Activated naive CD4-positive, alpha-beta T cell treated with anti-CD3 and anti-CD28 coated beads for 36 hours (primary cell): ENCODE measurements around the gene RNF217. TPM values are rescaled to one million over a fixed set of nuclear protein-coding genes. Genes with fewer than 3 reads are reported as not detected.

Source experiments
- CTCF ChIA-PET: fragments of 350-600 bp; sonication (Branson Sonifier 250); formaldehyde crosslinking; loops from one replicate; lab custom pipeline; 2021; ENCODE audit warnings: antibody characterized with exemption; lab: Charles Lee
- DNase-seq: peaks from one replicate; pipeline ENCODE4 v3.0.0-alpha.2; 2020
- H3K27ac Mint-ChIP-seq: one replicate; pipeline ENCODE4 v1.8.0; 2021; ENCODE audit warnings: mild to moderate bottlenecking, mixed read lengths
- H3K27me3 Mint-ChIP-seq: one replicate; pipeline ENCODE4 v1.8.0; 2021; ENCODE audit warnings: low read depth, mixed read lengths
- H3K36me3 Mint-ChIP-seq: one replicate; pipeline ENCODE4 v1.8.0; 2021; ENCODE audit warnings: low read depth, mixed read lengths
- H3K4me1 Mint-ChIP-seq: one replicate; pipeline ENCODE4 v1.8.0; 2021; ENCODE audit warnings: low read depth, mixed read lengths
- H3K4me3 Mint-ChIP-seq: one replicate; pipeline ENCODE4 v1.8.0; 2021; ENCODE audit warnings: mild to moderate bottlenecking, moderate library complexity, mixed read lengths
- H3K9me3 Mint-ChIP-seq: one replicate; pipeline ENCODE4 v1.8.0; 2021; ENCODE audit warnings: mixed read lengths
- intact Hi-C: fragments of 100-400 bp; cut with micrococcal nuclease; formaldehyde crosslinking; loops from one replicate; pipeline ENCODE4 v1.15.1; 2023
- total RNA-seq, 2 experiments: library from RNA; stranded (reverse); gene quantifications; one replicate each; pipeline ENCODE4 v1.2.3, GENCODE V29; 2021

Gene RNF217
- total RNA-seq, 2 experiments from 2014 or later, result 1.8 to 2.4 TPM

DNA sequence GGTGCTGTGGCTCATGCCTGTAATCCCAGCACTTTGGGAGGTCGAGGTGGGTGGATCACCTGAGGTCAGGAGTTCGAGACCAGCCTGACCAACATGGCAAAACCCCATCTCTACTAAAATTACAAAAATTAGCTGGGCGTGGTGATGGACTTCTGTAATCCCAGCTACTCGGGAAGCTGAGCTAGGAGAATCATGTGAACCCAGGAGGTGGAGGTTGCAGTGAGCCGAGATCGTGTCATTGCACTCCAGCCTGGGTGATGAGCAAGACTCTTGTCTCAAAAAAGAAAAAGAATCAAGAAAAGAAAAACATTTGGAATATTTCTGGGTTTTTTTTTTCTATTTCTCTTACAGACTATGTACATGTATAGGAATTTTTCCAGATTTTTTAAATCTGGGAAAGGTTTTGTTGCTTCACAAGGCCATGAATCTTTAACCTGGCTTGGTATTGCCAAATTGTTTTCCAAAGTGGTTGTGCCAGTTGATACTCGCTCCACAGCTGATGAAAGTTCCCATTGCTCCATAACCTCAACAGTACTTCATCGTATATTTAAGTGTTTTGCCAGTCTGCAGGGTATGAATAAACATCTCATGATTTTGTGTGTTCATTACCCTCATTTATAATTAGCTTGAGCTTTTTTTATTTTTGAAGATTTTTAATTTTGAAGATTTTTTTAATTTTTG lies 33.5 kb downstream of the RNF217 start:
- CTCF ChIA-PET, result no interaction called here
- intact Hi-C loops, result no loop called here

DNA sequence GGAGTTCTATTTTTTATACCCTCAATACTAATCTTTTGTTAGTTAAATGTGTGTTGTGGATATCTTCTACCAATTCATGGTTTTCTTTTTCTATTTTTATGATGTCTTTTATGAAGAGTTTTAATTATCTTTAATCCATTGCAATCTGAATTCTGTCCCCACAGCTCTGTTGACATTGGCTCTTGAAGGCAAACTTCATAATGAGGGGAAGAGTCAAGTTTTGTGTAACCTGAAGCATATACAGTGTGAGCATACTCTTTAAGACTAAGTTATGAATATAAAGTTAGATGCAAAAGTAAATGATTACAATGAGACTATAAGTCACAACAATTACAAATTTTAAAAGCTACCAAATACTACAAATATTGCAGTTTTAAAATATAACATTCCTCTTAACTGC lies 34.2 kb downstream of the RNF217 start:
- Mint-ChIP-seq H3K9me3 (no peaks in the 10 kb centered on the region), H3K4me1 (no peaks in the 10 kb centered on the region), H3K27me3 (no peaks in the 10 kb centered on the region), H3K36me3 (no peaks in the 10 kb centered on the region), H3K27ac (no peak overlapping the region), H3K4me3 (no peak overlapping the region)
- intact Hi-C loops, result no loop called here
- CTCF ChIA-PET, result no interaction called here
- no peak for DNase-seq

More for the DNA sequence above, 33.5 kb downstream of the RNF217 start:
- Mint-ChIP-seq H3K9me3 (no peaks in the 10 kb centered on the region), H3K4me3 (no peak overlapping the region), H3K27me3 (no peaks in the 10 kb centered on the region), H3K4me1 (no peaks in the 10 kb centered on the region), H3K27ac (no peak overlapping the region), H3K36me3 (no peaks in the 10 kb centered on the region)
- no peak for DNase-seq

DNA sequence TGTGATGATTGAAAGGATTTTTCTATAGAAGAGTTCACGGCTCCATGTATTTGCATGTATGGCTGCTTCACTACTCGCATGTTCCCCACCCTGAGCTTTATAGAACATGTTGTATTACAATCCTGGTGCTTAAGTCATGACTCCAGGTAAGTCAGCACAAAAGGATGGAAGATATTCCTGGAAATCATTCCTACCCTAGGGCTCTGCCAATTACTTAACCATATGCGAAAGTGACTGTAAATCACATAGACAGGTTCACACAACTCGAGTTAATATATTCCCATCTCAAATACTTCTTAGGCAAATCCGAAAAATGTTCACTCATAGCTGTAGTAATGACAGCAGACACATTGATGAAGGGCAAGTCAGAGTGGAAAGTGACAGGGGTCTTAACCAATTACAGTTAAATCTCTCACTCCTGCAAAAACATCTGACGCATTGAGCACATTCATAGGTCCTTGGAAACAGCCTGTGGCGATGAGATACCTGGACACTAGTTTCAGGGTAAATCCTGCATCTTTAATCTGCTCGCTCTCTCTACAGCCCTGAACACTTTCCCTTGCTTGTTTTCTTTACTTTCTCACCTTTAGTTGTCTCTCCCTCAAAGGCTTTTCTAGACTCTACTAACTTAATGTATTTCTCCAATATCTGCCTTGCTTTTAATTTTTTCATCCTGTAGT lies 35.1 kb downstream of the RNF217 start:
- no peaks in the 10 kb centered on the region for H3K4me1 Mint-ChIP-seq
- H3K27me3 Mint-ChIP-seq, result no peaks in the 10 kb centered on the region
- intact Hi-C loops, result no loop called here
- no peaks in the 10 kb centered on the region for H3K9me3 Mint-ChIP-seq
- H3K27ac Mint-ChIP-seq, result no peak overlapping the region
- no peak for DNase-seq
- no peaks in the 10 kb centered on the region for H3K36me3 Mint-ChIP-seq
- CTCF ChIA-PET, result no interaction called here
- no peak overlapping the region for H3K4me3 Mint-ChIP-seq

DNA sequence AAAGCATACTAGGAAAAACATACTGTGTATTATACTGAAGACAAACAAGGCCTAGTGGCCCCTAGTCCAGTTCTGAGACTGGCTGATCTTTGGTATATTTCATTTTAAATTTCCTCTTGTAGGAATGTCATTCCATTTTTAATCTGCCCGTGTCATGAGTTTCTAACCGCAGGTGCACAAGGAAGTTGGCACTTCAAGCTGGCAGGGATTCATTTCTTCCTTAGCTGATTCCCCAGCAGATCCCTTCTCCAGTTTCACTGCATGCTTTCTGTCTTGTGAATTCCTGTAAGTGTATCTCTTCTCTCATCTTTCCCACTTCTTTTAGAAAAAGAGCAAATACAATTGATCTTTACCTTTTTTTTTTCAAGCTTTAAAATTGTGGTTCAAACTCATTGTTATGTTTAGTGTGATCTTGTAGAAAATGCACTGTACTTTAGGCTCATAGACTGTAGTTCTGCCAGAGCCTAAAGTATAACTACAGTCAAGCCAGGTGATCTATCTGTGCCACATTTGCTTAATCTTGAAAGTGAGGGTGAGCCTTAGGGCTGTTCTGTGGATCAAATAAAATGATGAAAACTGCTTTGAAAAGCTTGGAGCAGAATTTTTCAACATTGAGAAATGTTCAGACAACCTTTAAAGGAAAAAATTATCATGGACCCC lies 37.0 kb downstream of the RNF217 start:
- H3K4me3 Mint-ChIP-seq, result no peak overlapping the region
- H3K36me3 Mint-ChIP-seq, result no peaks in the 10 kb centered on the region
- H3K4me1 Mint-ChIP-seq, result no peaks in the 10 kb centered on the region
- no peak for DNase-seq
- intact Hi-C loops, result no loop called here
- H3K9me3 Mint-ChIP-seq, result no peaks in the 10 kb centered on the region
- CTCF ChIA-PET, result interaction anchor here (0.6 kb wide), 1 partner anchor 41 kb away, joined by 4 read pairs; no protein-coding TSS in a partner anchor
- H3K27ac Mint-ChIP-seq, result no peak overlapping the region
- H3K27me3 Mint-ChIP-seq, result no peaks in the 10 kb centered on the region

DNA sequence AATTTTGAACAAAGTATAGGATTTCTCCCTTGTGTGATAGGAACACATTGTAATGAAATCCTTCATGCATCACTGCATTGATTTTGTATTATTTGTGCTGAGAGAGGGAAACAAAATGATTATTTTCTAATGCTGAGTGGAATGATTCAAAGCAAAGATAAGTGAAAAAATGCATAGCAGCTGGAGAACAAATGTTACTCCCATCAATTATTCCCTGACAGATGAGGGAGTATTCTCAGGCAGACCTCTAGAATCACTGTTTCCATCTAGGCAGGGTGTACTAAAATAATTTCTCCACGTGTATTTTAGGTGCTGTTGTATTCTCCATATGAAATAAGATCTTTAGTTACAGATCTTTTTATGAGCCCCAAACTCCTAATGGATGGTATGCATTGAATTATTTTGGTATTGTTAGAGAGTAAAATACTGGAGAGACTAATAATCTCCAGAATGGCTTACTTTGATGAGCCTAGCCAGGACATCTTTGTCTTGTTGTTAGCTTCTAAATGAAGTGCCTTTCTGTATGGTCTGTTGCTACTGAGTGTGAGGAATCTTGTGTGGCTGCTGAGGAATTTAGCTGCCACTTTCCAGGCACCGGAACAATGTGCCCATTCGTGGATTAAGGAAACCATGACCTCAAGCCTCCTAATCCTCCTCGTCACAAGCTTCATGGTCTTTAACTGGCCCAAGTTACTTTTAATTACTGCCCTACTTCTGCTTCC lies 39.6 kb downstream of the RNF217 start:
- Mint-ChIP-seq H3K9me3 (peaks cover 2% of the 10 kb centered on the region), H3K36me3 (no peaks in the 10 kb centered on the region), H3K27me3 (no peaks in the 10 kb centered on the region), H3K27ac (no peak overlapping the region), H3K4me3 (no peak overlapping the region), H3K4me1 (no peaks in the 10 kb centered on the region)
- CTCF ChIA-PET, result no interaction called here
- intact Hi-C loops, result no loop called here
- no peak for DNase-seq

DNA sequence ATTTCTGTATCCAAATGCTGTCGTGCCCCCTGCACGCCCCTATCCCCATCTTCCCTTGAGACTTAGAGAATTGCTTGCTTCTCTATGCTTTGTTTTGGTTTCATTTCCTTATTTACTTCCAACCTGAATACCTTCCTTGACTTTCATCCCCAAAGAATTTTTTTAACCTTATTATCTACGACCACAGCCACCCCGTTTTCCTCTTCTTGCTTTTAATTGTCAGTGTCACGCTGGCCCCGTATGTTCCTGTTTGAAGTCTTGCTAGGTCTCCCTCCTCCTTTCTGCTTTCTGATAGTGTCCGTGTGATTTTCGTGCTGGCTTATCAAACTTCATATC lies 40.1 kb downstream of the RNF217 start:
- Mint-ChIP-seq H3K4me3 (no peak overlapping the region), H3K4me1 (no peaks in the 10 kb centered on the region), H3K9me3 (peaks cover 2% of the 10 kb centered on the region), H3K27ac (no peak overlapping the region), H3K36me3 (no peaks in the 10 kb centered on the region), H3K27me3 (no peaks in the 10 kb centered on the region)
- intact Hi-C loops, result no loop called here
- no peak for DNase-seq
- CTCF ChIA-PET, result no interaction called here

DNA sequence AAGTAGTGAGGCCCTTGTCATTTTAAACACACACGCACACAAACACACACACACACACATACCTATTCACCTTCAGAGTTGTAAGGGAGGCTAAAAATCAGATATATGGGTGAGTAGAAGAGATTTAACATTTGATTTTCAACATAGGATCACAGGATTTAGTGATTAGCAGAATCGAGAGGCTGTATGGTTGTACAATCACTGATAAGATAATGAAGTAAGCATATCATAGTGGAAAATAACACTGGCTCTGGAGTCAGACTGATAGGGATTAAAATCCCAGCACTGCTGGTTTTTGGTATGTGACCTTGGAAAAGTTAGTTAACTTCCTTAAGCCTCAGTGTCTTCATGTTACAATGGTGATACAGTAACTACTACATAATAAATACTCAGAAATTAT lies 40.8 kb downstream of the RNF217 start:
- no peak overlapping the region for H3K27ac Mint-ChIP-seq
- H3K36me3 Mint-ChIP-seq, result no peaks in the 10 kb centered on the region
- CTCF ChIA-PET, result interaction anchor here (1.0 kb wide), 1 partner anchor 111 kb away, joined by 3 read pairs; no protein-coding TSS in a partner anchor
- no peak for DNase-seq
- no peak overlapping the region for H3K4me3 Mint-ChIP-seq
- H3K4me1 Mint-ChIP-seq, result no peaks in the 10 kb centered on the region
- H3K9me3 Mint-ChIP-seq, result peaks cover 2% of the 10 kb centered on the region
- intact Hi-C loops, result no loop called here
- H3K27me3 Mint-ChIP-seq, result no peaks in the 10 kb centered on the region

DNA sequence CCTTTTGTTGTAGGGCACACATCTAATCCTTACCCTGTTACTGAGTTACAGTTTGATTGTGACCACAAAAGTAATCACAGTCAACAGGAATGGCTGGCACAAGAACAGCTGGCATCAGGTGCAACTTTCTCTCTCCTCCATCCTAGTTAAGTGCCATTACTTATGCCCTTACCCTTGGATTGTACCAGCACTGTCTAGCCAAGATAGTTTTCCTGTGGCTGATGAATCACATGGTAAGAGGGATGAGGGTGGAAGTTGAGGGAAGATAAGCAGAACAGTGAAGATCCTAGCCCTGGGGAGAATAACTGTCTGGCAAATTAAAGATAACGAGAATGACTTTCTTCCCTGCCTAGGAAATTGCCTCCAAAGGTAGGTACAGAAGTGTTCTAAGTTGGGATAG lies 42.0 kb downstream of the RNF217 start:
- Mint-ChIP-seq H3K27me3 (no peaks in the 10 kb centered on the region), H3K27ac (no peak overlapping the region), H3K4me1 (no peaks in the 10 kb centered on the region), H3K9me3 (peaks cover 2% of the 10 kb centered on the region), H3K36me3 (no peaks in the 10 kb centered on the region), H3K4me3 (no peak overlapping the region)
- DNase-seq, result no peak
- CTCF ChIA-PET, result interaction anchor here (1.0 kb wide), 1 partner anchor 110 kb away, joined by 3 read pairs; no protein-coding TSS in a partner anchor
- intact Hi-C loops, result no loop called here

DNA sequence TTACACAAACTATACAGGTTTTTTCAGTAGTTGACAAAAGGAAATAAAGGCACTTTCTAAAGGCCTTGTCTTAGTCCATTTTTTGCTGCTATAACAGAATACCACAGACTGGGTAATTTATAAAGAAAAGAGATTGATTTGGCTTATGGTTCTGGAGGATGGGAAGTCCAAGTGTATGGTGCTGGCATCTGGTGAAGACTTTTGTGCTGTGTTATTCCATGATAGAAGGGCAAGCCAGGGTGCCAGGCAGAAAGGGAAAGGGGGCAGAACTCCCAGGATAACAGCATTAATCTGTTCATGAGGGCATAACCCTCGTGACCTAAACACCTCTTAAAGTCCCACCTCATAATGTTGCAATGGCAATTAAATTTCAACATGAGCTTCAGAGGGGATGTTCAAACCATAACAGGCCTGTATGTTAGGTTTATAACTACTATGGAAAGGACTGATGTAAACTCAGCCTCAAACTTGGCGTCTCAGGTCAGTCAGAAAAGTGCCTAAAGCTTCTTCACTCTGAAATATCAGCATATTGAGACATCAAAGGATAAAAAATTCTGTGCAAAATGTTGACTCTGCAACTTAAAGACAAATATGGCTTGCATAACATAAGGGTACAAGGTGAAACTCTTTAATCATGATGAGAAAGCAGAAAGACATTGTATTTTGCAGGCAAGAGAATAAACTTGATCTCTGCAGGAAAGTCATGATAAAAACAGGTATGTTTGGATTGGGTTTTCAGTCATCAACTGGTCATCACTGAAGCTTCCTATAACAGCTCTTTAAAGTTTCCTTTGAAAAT lies 42.8 kb downstream of the RNF217 start:
- H3K27ac Mint-ChIP-seq, result no peak overlapping the region
- H3K4me3 Mint-ChIP-seq, result no peak overlapping the region
- intact Hi-C loops, result no loop called here

DNA sequence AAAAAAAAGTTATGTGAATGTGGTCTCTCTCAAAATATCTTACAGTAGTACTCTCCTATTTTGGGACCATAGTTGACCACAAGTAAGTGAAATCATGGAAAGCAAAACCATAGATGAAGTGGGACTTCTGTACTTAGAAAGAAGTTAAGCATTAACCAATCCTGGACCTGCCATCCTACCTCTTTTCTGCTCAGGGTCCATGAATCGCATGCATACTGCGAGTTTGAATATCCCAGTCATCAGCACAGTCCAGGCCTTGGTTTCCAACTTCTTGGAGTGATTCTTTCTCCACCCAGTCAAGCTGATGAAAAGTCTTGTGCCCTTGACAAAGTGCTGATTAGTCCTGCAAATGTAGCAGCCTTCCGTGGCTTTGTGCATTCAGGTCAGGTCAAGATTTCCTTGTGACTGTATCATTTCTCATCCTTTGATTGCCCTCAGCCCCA lies 46.0 kb downstream of the RNF217 start:
- no peaks in the 10 kb centered on the region for H3K36me3 Mint-ChIP-seq
- H3K4me1 Mint-ChIP-seq, result peaks cover 4% of the 10 kb centered on the region
- intact Hi-C loops, result no loop called here
- no peak overlapping the region for H3K27ac Mint-ChIP-seq
- peaks cover 2% of the 10 kb centered on the region for H3K9me3 Mint-ChIP-seq
- CTCF ChIA-PET, result no interaction called here
- no peak overlapping the region for H3K4me3 Mint-ChIP-seq
- DNase-seq, result no peak
- peaks cover 3% of the 10 kb centered on the region for H3K27me3 Mint-ChIP-seq

More for the DNA sequence above, 42.8 kb downstream of the RNF217 start:
- Mint-ChIP-seq H3K36me3 (no peaks in the 10 kb centered on the region), H3K9me3 (peaks cover 2% of the 10 kb centered on the region), H3K27me3 (peaks cover 3% of the 10 kb centered on the region), H3K4me1 (no peaks in the 10 kb centered on the region)
- CTCF ChIA-PET, result no interaction called here
- no peak for DNase-seq

DNA sequence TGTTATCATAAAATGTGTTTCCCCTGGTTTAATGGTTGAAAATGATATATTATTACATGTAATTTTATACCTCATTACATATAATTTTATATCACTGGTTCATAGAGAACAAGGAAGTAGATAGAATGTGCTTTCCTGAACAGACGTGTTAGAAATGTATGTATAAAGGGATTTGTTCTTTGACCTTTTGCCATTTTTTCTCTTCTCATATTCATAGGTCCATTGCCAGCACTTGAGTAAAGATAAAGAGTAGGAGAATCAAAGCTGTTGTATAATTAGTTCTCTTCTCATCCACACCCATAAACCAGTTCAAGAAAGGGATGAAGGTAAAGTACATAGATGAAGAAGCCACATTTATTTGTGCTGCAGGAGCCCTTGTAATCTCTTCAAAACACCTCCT lies 46.7 kb downstream of the RNF217 start:
- CTCF ChIA-PET, result no interaction called here
- H3K27me3 Mint-ChIP-seq, result peaks cover 3% of the 10 kb centered on the region
- no peak overlapping the region for H3K27ac Mint-ChIP-seq
- H3K4me1 Mint-ChIP-seq, result peaks cover 7% of the 10 kb centered on the region
- H3K9me3 Mint-ChIP-seq, result peaks cover 2% of the 10 kb centered on the region
- intact Hi-C loops, result no loop called here
- no peak overlapping the region for H3K4me3 Mint-ChIP-seq
- no peaks in the 10 kb centered on the region for H3K36me3 Mint-ChIP-seq
- DNase-seq, result no peak
